Measurements from ENCODE around the gene GADL1.

The GADL1 gene

DNA sequence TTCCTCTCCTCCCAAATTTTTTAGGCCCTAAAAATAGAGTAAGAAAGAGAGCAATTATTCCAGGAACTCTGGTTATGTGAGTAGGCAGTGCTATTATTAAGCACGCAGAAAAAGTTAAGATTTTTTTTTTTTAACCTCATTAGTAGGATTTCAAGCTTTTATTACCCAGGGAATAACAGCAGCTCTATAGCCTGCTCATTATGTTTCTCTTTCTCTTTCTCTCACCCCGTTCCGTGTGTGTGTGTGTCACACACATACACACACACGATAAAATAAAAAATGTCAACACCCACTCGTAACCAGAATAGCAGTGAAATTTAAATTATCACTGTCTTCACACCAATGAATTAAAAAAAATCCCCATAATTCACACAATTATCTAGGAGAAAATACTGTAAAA lies 30.3 kb downstream of the GADL1 start:
- 100% methylated on average over 1 of the region's 5 CpGs for WGBS (ENCODE audit: insufficient coverage)
- POLR2A ChIA-PET: no interaction called here
- Histone ChIP-seq H3K9me3 (ENCODE audit: control extremely low read depth in 1 of 5, control insufficient read depth in 4 of 5, insufficient read depth in 2 of 5, low read depth in 1 of 5, low read length in 4 of 5) (no peaks in the 10 kb centered on the region), H3K27ac (ENCODE audit: insufficient read depth in 1 of 2, low read depth in 1 of 2, low read length in 2 of 2, poor library complexity in 1 of 2, severe bottlenecking in 2 of 2) (no peak overlapping the region), H3K4me1 (ENCODE audit: control extremely low read depth in 1 of 4, control insufficient read depth in 4 of 4, insufficient read depth in 4 of 4, low read length in 3 of 4) (no peaks in the 10 kb centered on the region), H3K4me3 (ENCODE audit: control insufficient read depth in 1 of 7, extremely low read depth in 1 of 7, insufficient read depth in 4 of 7, low read depth in 2 of 7, low read length in 6 of 7) (no peak overlapping the region), H3K27me3 (replicated peaks in 2 of 5; ENCODE audit: control insufficient read depth in 4 of 5, insufficient read depth in 5 of 5, low read length in 4 of 5) (no peaks in the 10 kb centered on the region), H3K36me3 (ENCODE audit: control insufficient read depth in 4 of 4, insufficient read depth in 4 of 4, low read length in 3 of 4) (no peaks in the 10 kb centered on the region)
- DNase-seq: no peak
- CTCF ChIA-PET: no interaction called here

DNA sequence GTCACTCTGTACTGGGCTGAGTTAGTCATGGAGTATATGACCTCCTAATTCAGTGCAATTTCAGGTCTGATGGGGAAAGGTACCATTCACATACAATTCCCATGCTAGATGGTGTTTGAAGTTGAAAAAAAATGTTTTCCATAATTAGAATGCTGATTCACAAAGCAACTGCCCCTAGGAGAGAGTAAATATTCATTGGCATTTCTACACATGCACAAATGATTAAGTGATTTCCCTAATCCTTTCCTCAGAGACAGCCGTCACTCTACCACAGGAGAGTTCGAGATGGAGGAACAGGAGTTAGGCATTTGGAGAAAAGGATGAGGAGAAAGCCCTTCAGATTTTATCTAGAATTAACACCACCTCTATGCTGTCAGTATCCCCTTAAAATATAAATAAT lies 32.5 kb downstream of the GADL1 start:
- ChIA-PET CTCF (interaction anchor here (1.2 kb wide), 2 partner anchors 9 to 22 kb away, joined by 3 read pairs; no protein-coding TSS in a partner anchor), POLR2A (no interaction called here)
- Histone ChIP-seq H3K9me3 (ENCODE audit: control extremely low read depth in 1 of 5, control insufficient read depth in 4 of 5, insufficient read depth in 2 of 5, low read depth in 1 of 5, low read length in 4 of 5) (no peaks in the 10 kb centered on the region), H3K4me1 (ENCODE audit: control extremely low read depth in 1 of 4, control insufficient read depth in 4 of 4, insufficient read depth in 4 of 4, low read length in 3 of 4) (no peaks in the 10 kb centered on the region), H3K27me3 (replicated peaks in 2 of 5; ENCODE audit: control insufficient read depth in 4 of 5, insufficient read depth in 5 of 5, low read length in 4 of 5) (no peaks in the 10 kb centered on the region), H3K36me3 (ENCODE audit: control insufficient read depth in 4 of 4, insufficient read depth in 4 of 4, low read length in 3 of 4) (no peaks in the 10 kb centered on the region), H3K27ac (ENCODE audit: insufficient read depth in 1 of 2, low read depth in 1 of 2, low read length in 2 of 2, poor library complexity in 1 of 2, severe bottlenecking in 2 of 2) (no peak overlapping the region), H3K4me3 (ENCODE audit: control insufficient read depth in 1 of 7, extremely low read depth in 1 of 7, insufficient read depth in 4 of 7, low read depth in 2 of 7, low read length in 6 of 7) (no peak overlapping the region)
- DNase-seq: no peak
- WGBS (ENCODE audit: insufficient coverage): no CpG with 5 or more reads among the region's 2 CpGs

DNA sequence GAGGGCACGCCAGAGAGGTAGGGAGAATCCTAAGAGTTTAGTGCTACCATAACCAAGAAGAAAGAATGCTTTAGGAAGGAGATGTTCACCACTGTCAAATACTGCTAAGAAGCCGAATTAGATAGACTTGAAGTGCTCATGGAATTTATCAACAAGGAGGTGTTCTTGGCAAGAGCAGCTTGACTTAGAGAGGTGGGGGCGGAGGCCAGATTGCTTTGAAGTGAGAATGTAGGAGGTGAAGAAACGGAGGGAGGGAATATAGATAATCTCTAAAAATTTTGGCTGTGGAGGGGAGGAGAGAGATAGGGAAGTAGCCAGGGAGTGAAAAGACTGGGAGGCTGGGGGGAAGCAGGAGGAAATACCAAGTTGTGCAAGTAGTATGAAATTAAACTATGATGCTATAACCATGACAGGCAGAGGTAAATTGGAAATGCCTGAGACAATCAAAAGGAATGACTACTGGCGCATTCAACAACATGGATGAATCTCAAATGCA lies 35.5 kb downstream of the GADL1 start:
- no peaks in the 10 kb centered on the region for H3K4me1 ChIP-seq (ENCODE audit: control extremely low read depth in 1 of 4, control insufficient read depth in 4 of 4, insufficient read depth in 4 of 4, low read length in 3 of 4)
- no peak for DNase-seq
- H3K27me3 ChIP-seq (replicated peaks in 2 of 5; ENCODE audit: control insufficient read depth in 4 of 5, insufficient read depth in 5 of 5, low read length in 4 of 5): no peaks in the 10 kb centered on the region
- no peak overlapping the region for H3K4me3 ChIP-seq (ENCODE audit: control insufficient read depth in 1 of 7, extremely low read depth in 1 of 7, insufficient read depth in 4 of 7, low read depth in 2 of 7, low read length in 6 of 7)
- no peaks in the 10 kb centered on the region for H3K9me3 ChIP-seq (ENCODE audit: control extremely low read depth in 1 of 5, control insufficient read depth in 4 of 5, insufficient read depth in 2 of 5, low read depth in 1 of 5, low read length in 4 of 5)
- H3K36me3 ChIP-seq (ENCODE audit: control insufficient read depth in 4 of 4, insufficient read depth in 4 of 4, low read length in 3 of 4): no peaks in the 10 kb centered on the region
- 100% methylated on average over 3 of the region's 5 CpGs for WGBS (ENCODE audit: insufficient coverage)
- H3K27ac ChIP-seq (ENCODE audit: insufficient read depth in 1 of 2, low read depth in 1 of 2, low read length in 2 of 2, poor library complexity in 1 of 2, severe bottlenecking in 2 of 2): no peak overlapping the region
- ChIA-PET POLR2A (no interaction called here), CTCF (interaction anchor here (1.2 kb wide), 1 partner anchor 76 kb away, joined by 3 read pairs; no protein-coding TSS in a partner anchor)

DNA sequence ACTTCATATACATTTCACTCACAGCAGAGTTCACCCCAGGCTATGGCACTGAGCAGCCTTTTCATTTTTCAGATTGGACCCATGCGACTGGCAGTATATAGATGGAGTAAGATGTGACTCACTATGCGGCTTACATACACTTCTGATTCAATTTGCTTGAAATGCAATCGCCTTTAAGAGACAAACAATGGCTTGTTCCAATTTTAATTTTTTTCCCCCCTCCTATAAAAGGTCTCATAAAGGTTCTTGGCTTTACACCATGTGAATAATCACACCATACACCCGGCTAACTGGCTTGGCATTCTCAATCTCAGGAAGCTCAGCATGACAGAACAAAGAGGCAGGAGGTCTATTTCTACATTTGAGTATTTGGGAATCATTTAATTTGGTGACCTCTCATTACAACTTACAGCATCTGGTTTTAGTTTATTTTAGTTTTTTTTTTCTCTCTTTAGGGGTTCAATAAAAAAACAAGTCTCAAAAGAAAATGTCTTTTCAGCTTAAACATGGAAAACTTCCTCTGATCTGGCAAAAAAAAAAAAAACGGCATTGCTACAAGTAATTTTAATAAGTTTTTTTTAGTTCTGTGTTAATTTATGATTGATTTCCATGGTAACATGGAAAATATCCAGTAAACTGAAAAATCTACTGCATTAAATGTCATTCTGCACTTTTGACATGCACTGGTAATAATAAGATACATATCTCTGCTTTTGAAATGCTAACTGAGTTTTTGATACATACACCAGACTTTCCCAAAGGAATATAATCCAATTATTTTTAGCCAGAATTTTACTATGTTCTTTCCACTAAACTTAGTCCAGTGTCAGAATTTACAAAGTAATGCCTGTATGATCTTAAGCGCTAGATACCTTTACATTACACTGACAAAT lies 38.8 kb downstream of the GADL1 start:
- ChIA-PET POLR2A (no interaction called here), CTCF (no interaction called here)
- no CpG with 5 or more reads among the region's 6 CpGs for WGBS (ENCODE audit: insufficient coverage)
- DNase-seq: peak in 1 of 3 donors; percentile 0
- Histone ChIP-seq H3K36me3 (ENCODE audit: control insufficient read depth in 4 of 4, insufficient read depth in 4 of 4, low read length in 3 of 4) (no peaks in the 10 kb centered on the region), H3K27me3 (replicated peaks in 2 of 5; ENCODE audit: control insufficient read depth in 4 of 5, insufficient read depth in 5 of 5, low read length in 4 of 5) (no peaks in the 10 kb centered on the region), H3K4me1 (ENCODE audit: control extremely low read depth in 1 of 4, control insufficient read depth in 4 of 4, insufficient read depth in 4 of 4, low read length in 3 of 4) (no peaks in the 10 kb centered on the region), H3K9me3 (ENCODE audit: control extremely low read depth in 1 of 5, control insufficient read depth in 4 of 5, insufficient read depth in 2 of 5, low read depth in 1 of 5, low read length in 4 of 5) (no peaks in the 10 kb centered on the region), H3K27ac (ENCODE audit: insufficient read depth in 1 of 2, low read depth in 1 of 2, low read length in 2 of 2, poor library complexity in 1 of 2, severe bottlenecking in 2 of 2) (no peak overlapping the region), H3K4me3 (ENCODE audit: control insufficient read depth in 1 of 7, extremely low read depth in 1 of 7, insufficient read depth in 4 of 7, low read depth in 2 of 7, low read length in 6 of 7) (no peak overlapping the region)

DNA sequence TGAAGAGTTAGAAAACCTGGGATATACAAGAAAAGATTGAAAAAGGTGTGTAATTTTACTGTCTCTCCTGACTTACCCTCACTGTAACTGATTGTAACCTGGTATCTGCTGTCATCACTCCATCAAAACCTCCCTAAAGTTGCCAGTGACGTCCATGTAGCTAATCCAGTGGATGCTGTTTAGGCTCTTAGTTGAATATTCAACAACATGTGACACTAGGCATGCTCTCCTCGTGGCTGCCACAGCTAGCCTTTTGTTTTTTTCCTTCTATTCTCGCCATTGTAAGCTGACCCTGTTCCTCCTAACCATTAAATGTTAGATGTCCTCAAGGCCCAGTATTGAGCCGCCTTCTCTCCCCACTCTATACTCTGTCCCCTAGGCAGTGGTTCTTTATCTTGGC lies 41.6 kb downstream of the GADL1 start:
- Histone ChIP-seq H3K4me1 (ENCODE audit: control extremely low read depth in 1 of 4, control insufficient read depth in 4 of 4, insufficient read depth in 4 of 4, low read length in 3 of 4) (no peaks in the 10 kb centered on the region), H3K27me3 (replicated peaks in 2 of 5; ENCODE audit: control insufficient read depth in 4 of 5, insufficient read depth in 5 of 5, low read length in 4 of 5) (no peaks in the 10 kb centered on the region), H3K4me3 (ENCODE audit: control insufficient read depth in 1 of 7, extremely low read depth in 1 of 7, insufficient read depth in 4 of 7, low read depth in 2 of 7, low read length in 6 of 7) (no peak overlapping the region), H3K9me3 (ENCODE audit: control extremely low read depth in 1 of 5, control insufficient read depth in 4 of 5, insufficient read depth in 2 of 5, low read depth in 1 of 5, low read length in 4 of 5) (no peaks in the 10 kb centered on the region), H3K27ac (ENCODE audit: insufficient read depth in 1 of 2, low read depth in 1 of 2, low read length in 2 of 2, poor library complexity in 1 of 2, severe bottlenecking in 2 of 2) (no peak overlapping the region), H3K36me3 (ENCODE audit: control insufficient read depth in 4 of 4, insufficient read depth in 4 of 4, low read length in 3 of 4) (no peaks in the 10 kb centered on the region)
- CTCF ChIA-PET: no interaction called here
- POLR2A ChIA-PET: no interaction called here
- 98% methylated on average over 4 of the region's 4 CpGs for WGBS (ENCODE audit: insufficient coverage)
- no peak for DNase-seq

DNA sequence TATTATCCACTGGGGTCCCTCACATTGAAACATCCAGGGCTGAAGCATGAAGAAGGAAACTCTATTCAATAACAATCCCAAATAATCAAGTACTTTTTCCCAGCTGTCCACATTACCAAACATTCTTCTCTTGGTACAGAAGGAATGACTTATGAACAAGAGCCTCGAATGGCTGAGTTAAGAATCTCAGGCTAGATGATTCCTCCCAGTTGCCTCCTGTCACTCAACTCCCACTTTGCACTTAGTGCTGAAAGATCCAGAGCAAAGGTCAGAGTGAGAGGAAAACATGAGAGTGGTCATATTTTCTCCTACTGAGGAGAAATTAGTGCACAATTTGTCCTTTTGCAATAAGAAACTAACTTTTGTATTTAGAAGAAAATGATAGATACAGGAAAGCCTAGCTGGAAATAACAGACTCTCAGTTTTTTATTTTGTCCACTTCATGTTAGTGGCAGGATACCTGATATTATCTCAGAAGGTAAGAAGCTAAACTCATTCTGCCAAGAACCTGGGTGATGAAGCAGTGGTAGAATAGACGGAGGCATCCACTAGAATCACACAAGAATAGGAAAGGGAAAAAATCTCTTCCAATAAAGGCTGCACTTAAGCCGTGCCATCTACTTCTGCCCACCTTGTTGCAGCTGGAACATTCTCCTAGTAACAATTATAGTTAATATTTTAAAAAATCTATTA lies 46.2 kb downstream of the GADL1 start:
- H3K4me1 ChIP-seq (ENCODE audit: control extremely low read depth in 1 of 4, control insufficient read depth in 4 of 4, insufficient read depth in 4 of 4, low read length in 3 of 4): no peaks in the 10 kb centered on the region
- ChIA-PET POLR2A (no interaction called here), CTCF (no interaction called here)
- DNase-seq: no peak
- no peaks in the 10 kb centered on the region for H3K27me3 ChIP-seq (replicated peaks in 2 of 5; ENCODE audit: control insufficient read depth in 4 of 5, insufficient read depth in 5 of 5, low read length in 4 of 5)
- H3K27ac ChIP-seq (ENCODE audit: insufficient read depth in 1 of 2, low read depth in 1 of 2, low read length in 2 of 2, poor library complexity in 1 of 2, severe bottlenecking in 2 of 2): no peak overlapping the region
- H3K4me3 ChIP-seq (ENCODE audit: control insufficient read depth in 1 of 7, extremely low read depth in 1 of 7, insufficient read depth in 4 of 7, low read depth in 2 of 7, low read length in 6 of 7): no peak overlapping the region
- H3K9me3 ChIP-seq (ENCODE audit: control extremely low read depth in 1 of 5, control insufficient read depth in 4 of 5, insufficient read depth in 2 of 5, low read depth in 1 of 5, low read length in 4 of 5): no peaks in the 10 kb centered on the region
- no peaks in the 10 kb centered on the region for H3K36me3 ChIP-seq (ENCODE audit: control insufficient read depth in 4 of 4, insufficient read depth in 4 of 4, low read length in 3 of 4)
- WGBS (ENCODE audit: insufficient coverage): no CpG with 5 or more reads among the region's 3 CpGs

DNA sequence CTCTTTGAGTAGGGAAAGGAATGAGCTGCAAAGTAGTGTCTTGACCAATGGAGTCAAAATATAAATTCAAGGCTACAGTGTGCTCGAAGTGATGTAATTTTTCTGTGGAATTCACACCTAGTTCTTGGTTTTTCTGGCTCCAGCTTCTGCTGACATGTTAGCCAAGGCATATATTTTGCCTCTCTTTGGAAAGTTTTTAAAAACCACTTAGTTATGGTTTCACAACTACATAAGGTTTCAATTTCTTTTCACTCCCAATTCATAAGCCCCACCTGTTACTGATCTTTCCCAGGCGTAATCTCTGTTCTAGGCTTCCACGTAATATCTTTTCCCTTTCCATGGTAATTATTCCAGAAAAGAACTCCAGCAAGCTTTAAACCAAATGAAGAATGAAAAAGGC lies 46.9 kb downstream of the GADL1 start:
- Histone ChIP-seq H3K27me3 (replicated peaks in 2 of 5; ENCODE audit: control insufficient read depth in 4 of 5, insufficient read depth in 5 of 5, low read length in 4 of 5) (no peaks in the 10 kb centered on the region), H3K27ac (ENCODE audit: insufficient read depth in 1 of 2, low read depth in 1 of 2, low read length in 2 of 2, poor library complexity in 1 of 2, severe bottlenecking in 2 of 2) (no peak overlapping the region), H3K4me3 (ENCODE audit: control insufficient read depth in 1 of 7, extremely low read depth in 1 of 7, insufficient read depth in 4 of 7, low read depth in 2 of 7, low read length in 6 of 7) (no peak overlapping the region), H3K9me3 (ENCODE audit: control extremely low read depth in 1 of 5, control insufficient read depth in 4 of 5, insufficient read depth in 2 of 5, low read depth in 1 of 5, low read length in 4 of 5) (no peaks in the 10 kb centered on the region), H3K36me3 (ENCODE audit: control insufficient read depth in 4 of 4, insufficient read depth in 4 of 4, low read length in 3 of 4) (no peaks in the 10 kb centered on the region), H3K4me1 (ENCODE audit: control extremely low read depth in 1 of 4, control insufficient read depth in 4 of 4, insufficient read depth in 4 of 4, low read length in 3 of 4) (no peaks in the 10 kb centered on the region)
- ChIA-PET POLR2A (no interaction called here), CTCF (no interaction called here)
- DNase-seq: no peak
- WGBS (ENCODE audit: insufficient coverage): 100% methylated on average over 2 of the region's 3 CpGs

Measured in common myeloid progenitor, CD34-positive (primary cell).